HEK293 (cell line): Measurements from ENCODE around the gene NSMCE1.
"Not testable (repeated sequence)": the region's sequence is repeated elsewhere in the genome, so short reads cannot be mapped to it uniquely, and the experiment has no call there.

ENCODE experiments used
- CTCF ChIA-PET: fragments of 350-600 bp; formaldehyde crosslinking; extraction: SDS; loops from one replicate; lab custom pipeline; 2021; ENCODE audit warnings: antibody characterized with exemption; lab: Yijun Ruan, JAX
- POLR2A ChIA-PET: fragments of 300-600 bp; formaldehyde crosslinking; extraction: SDS; loops from one replicate; lab custom pipeline; 2020; ENCODE audit warnings: antibody characterized with exemption, inconsistent platforms; lab: Yijun Ruan, JAX
- H3K27ac ChIP-seq: fragments of 200-500 bp; sonication (Bioruptor generic); 2 replicates; pipeline ENCODE4 v1.5.1; 2014; ENCODE audit warnings: low read depth, low read length, control low read depth, inconsistent platforms; ENCODE audit errors: extremely low read depth
- H3K36me3 ChIP-seq, 2 experiments: fragments of 200-500 bp in 1 of 2; sonication (Bioruptor generic) in 1 of 2; 1 replicate in 1 of 2; 2 replicates in 1 of 2; pipeline ENCODE4 v1.5.1; 2014 to 2017; ENCODE audit warnings: inconsistent platforms in 2 of 2, low read length in 2 of 2; ENCODE audit not compliant: control insufficient read depth in 2 of 2, insufficient read depth in 1 of 2
- H3K4me1 ChIP-seq: fragments of 200-500 bp; sonication (Bioruptor generic); 2 replicates; pipeline ENCODE4 v1.5.1; 2014; ENCODE audit warnings: mild to moderate bottlenecking, low read length, inconsistent platforms; ENCODE audit not compliant: control insufficient read depth, insufficient read depth
- H3K4me3 ChIP-seq: 2 replicates; pipeline ENCODE4 v1.5.1; 2011; ENCODE audit warnings: low read depth, mild to moderate bottlenecking, control low read depth, low read length, moderate library complexity
- H3K9me3 ChIP-seq: fragments of 200-500 bp; sonication (Bioruptor generic); 2 replicates; pipeline ENCODE4 v1.5.1; 2014; ENCODE audit warnings: low read depth, low read length, inconsistent platforms; ENCODE audit not compliant: control insufficient read depth, insufficient read depth
- FEZF1 ChIP-seq: fragments of 450-650 bp; formaldehyde crosslinking; IDR thresholded peaks from 2 replicates; pipeline ENCODE4 v1.5.1; 2016; ENCODE audit warnings: missing biosample characterization, missing genetic modification characterization
- KLF10 ChIP-seq: fragments of 450-650 bp; IDR thresholded peaks from 2 replicates; pipeline ENCODE4 v1.5.1; 2018; ENCODE audit warnings: missing biosample characterization, mild to moderate bottlenecking, missing genetic modification characterization
- MEIS1 ChIP-seq: sonication (generic); formaldehyde crosslinking; IDR thresholded peaks from 2 replicates; pipeline ENCODE4 v1.8.1; 2022; ENCODE audit warnings: missing genetic modification reagents, mild to moderate bottlenecking, borderline replicate concordance
- PATZ1 ChIP-seq: fragments of 450-650 bp; formaldehyde crosslinking; IDR thresholded peaks from 2 replicates; pipeline ENCODE4 v1.5.1; 2016; ENCODE audit warnings: missing biosample characterization, missing genetic modification characterization
- REPIN1 ChIP-seq: fragments of 450-650 bp; formaldehyde crosslinking; IDR thresholded peaks from 2 replicates; pipeline ENCODE4 v1.5.1; 2017; ENCODE audit warnings: missing biosample characterization, missing genetic modification characterization, low read depth
- REST ChIP-seq: fragments of 450-650 bp; formaldehyde crosslinking; IDR thresholded peaks from 2 replicates; pipeline ENCODE4 v1.5.1; 2016; ENCODE audit warnings: missing biosample characterization, missing genetic modification characterization
- YY1 ChIP-seq: fragments of 450-650 bp; formaldehyde crosslinking; IDR thresholded peaks from 2 replicates; pipeline ENCODE4 v1.5.1; 2018; ENCODE audit warnings: missing biosample characterization, missing genetic modification characterization
- ZBTB49 ChIP-seq: fragments of 450-650 bp; formaldehyde crosslinking; IDR thresholded peaks from 2 replicates; pipeline ENCODE4 v1.5.1; 2016; ENCODE audit warnings: missing biosample characterization, missing genetic modification characterization, low read depth
- ZNF138 ChIP-seq: fragments of 450-650 bp; formaldehyde crosslinking; IDR thresholded peaks from 2 replicates; pipeline ENCODE4 v1.5.1; 2016; ENCODE audit warnings: missing biosample characterization, missing genetic modification characterization, borderline replicate concordance
- ZNF140 ChIP-seq: fragments of 450-650 bp; formaldehyde crosslinking; IDR thresholded peaks from 2 replicates; pipeline ENCODE4 v1.5.1; 2016; ENCODE audit warnings: missing biosample characterization, missing genetic modification characterization
- ZNF394 ChIP-seq: fragments of 450-650 bp; formaldehyde crosslinking; IDR thresholded peaks from 2 replicates; pipeline ENCODE4 v1.5.1; 2016; ENCODE audit warnings: missing biosample characterization, missing genetic modification characterization, mild to moderate bottlenecking, moderate library complexity, borderline replicate concordance
- ZNF426 ChIP-seq: fragments of 450-650 bp; formaldehyde crosslinking; IDR thresholded peaks from 2 replicates; pipeline ENCODE4 v1.5.1; 2017; ENCODE audit warnings: missing biosample characterization, missing genetic modification characterization, mild to moderate bottlenecking, inconsistent platforms, moderate library complexity
- ZNF558 ChIP-seq: fragments of 450-650 bp; formaldehyde crosslinking; IDR thresholded peaks from 2 replicates; pipeline ENCODE4 v1.5.1; 2016; ENCODE audit warnings: missing biosample characterization, missing genetic modification characterization
- ZNF560 ChIP-seq: fragments of 450-650 bp; formaldehyde crosslinking; IDR thresholded peaks from 2 replicates; pipeline ENCODE4 v1.5.1; 2017; ENCODE audit warnings: missing biosample characterization, missing genetic modification characterization, borderline replicate concordance
- ZNF623 ChIP-seq: fragments of 450-650 bp; formaldehyde crosslinking; IDR thresholded peaks from 2 replicates; pipeline ENCODE4 v1.5.1; 2016; ENCODE audit warnings: missing biosample characterization, missing genetic modification characterization
- ZNF654 ChIP-seq: fragments of 450-650 bp; formaldehyde crosslinking; IDR thresholded peaks from 2 replicates; pipeline ENCODE4 v1.5.1; 2016; ENCODE audit warnings: low read depth, missing biosample characterization, missing genetic modification characterization
- ZNF707 ChIP-seq: fragments of 450-650 bp; formaldehyde crosslinking; IDR thresholded peaks from 2 replicates; pipeline ENCODE4 v1.5.1; 2016; ENCODE audit warnings: missing biosample characterization, missing genetic modification characterization
- TF ChIP-seq, protein P1 (sequence below): fragments of 450-650 bp; formaldehyde crosslinking; IDR thresholded peaks from 2 replicates; pipeline ENCODE4 v1.5.1; 2017; ENCODE audit warnings: missing biosample characterization, mild to moderate bottlenecking, missing genetic modification characterization, moderate library complexity

Gene NSMCE1

DNA sequence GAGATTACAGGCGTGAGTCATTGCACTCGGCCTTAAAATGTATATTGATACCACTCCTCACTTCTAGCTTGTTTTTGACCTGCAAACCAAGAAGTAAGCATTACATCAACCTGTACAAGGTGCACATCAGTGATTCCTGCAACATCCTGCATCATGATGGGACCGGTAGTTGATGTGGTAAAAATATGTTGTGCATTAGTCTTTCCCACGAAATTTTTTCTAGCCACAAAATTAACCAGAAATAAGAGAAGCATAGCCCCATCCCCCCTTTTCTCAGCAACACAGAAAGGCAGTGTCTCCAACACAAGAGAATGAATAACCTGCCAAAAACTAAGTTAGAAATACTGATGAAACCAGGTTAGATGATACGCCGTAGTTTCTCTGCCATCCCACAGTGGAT lies 21.1 kb upstream of the NSMCE1 start:
- TF ChIP-seq YY1 (tag by site-specific recombination), result no peak
- TF ChIP-seq FEZF1 (tag by site-specific recombination), result no peak
- TF ChIP-seq, protein P1, sequence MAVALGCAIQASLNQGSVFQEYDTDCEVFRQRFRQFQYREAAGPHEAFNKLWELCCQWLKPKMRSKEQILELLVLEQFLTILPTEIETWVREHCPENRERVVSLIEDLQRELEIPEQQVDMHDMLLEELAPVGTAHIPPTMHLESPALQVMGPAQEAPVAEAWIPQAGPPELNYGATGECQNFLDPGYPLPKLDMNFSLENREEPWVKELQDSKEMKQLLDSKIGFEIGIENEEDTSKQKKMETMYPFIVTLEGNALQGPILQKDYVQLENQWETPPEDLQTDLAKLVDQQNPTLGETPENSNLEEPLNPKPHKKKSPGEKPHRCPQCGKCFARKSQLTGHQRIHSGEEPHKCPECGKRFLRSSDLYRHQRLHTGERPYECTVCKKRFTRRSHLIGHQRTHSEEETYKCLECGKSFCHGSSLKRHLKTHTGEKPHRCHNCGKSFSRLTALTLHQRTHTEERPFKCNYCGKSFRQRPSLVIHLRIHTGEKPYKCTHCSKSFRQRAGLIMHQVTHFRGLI (tag by site-specific recombination), result no peak
- TF ChIP-seq REPIN1 (tag by site-specific recombination), result no peak
- TF ChIP-seq REST (tag by site-specific recombination), result no peak
- no peak for TF ChIP-seq KLF10 (tag by site-specific recombination)
- no peak for TF ChIP-seq ZNF138 (tag by site-specific recombination)
- no peak for TF ChIP-seq PATZ1 (tag by site-specific recombination)
- no peak for TF ChIP-seq ZNF707 (tag by site-specific recombination)
- TF ChIP-seq MEIS1, result no peak
- TF ChIP-seq ZBTB49 (tag by site-specific recombination), result no peak
- CTCF ChIA-PET, result no interaction called here
- Histone ChIP-seq H3K4me3 (no peak overlapping the region), H3K36me3 (no peaks in the 10 kb centered on the region), H3K9me3 (no peaks in the 10 kb centered on the region), H3K4me1 (no peaks in the 10 kb centered on the region), H3K27ac (no peak overlapping the region)
- POLR2A ChIA-PET, result no interaction called here

DNA sequence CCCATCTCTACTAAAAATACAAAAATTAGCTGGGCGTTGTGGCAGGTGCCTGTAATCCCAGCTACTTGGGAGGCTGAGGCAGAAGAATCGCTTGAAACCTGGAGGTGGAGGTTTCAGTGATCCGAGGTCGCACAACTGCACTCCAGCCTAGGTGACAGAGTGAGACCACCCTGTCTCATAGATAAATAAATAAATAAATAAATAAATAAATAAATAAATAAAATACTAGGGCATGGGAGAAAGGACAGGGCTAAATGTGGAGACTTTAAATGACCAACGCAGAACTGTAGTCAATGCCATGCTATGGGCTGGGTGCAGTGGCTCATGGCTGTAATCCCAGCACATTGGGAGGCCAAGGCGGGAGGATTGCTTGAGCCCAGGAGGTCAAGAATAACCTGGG lies 19.7 kb upstream of the NSMCE1 start:
- H3K4me1 ChIP-seq, H3K4me3 ChIP-seq, H3K9me3 ChIP-seq, H3K36me3 ChIP-seq, H3K27ac ChIP-seq, POLR2A ChIA-PET: not testable (repeated sequence)
- CTCF ChIA-PET, result interaction anchor here (0.7 kb wide), 1 partner anchor 14 kb away, joined by 3 read pairs; no protein-coding TSS in a partner anchor
- 0 out of 2 replicates have a peak, but pooled peaks have one; percentile 39 for TF ChIP-seq ZNF560 (tag by site-specific recombination)
- peak; percentile 67; the same call in 1 of the 2 replicates for TF ChIP-seq ZNF140
- peak; percentile 57; the same call in 1 of the 2 replicates for TF ChIP-seq ZNF558 (tag by site-specific recombination)
- 0 out of 2 replicates have a peak, but pooled peaks have one; percentile 9 for TF ChIP-seq ZNF654
- TF ChIP-seq ZNF394 (tag by site-specific recombination), result peak; percentile 90
- peak; percentile 52 for TF ChIP-seq ZNF623 (tag by site-specific recombination)
- TF ChIP-seq REST (tag by site-specific recombination), result peak; percentile 36; the same call in 1 of the 2 replicates
- TF ChIP-seq ZNF426 (tag by site-specific recombination), result peak; percentile 71
